HepG2 (cell line): ENCODE measurements around the gene MRPL54. TPM values are rescaled to one million over a fixed set of nuclear protein-coding genes. Genes with fewer than 3 reads are reported as not detected.

ENCODE experiments used
- ATF2 ChIP-seq: sonication (generic); formaldehyde crosslinking; IDR thresholded peaks from 2 replicates; pipeline ENCODE4 v1.4.0; 2020; ENCODE audit warnings: missing genetic modification reagents
- EHMT2 ChIP-seq: fragments of 200-600 bp; sonication (generic); IDR thresholded peaks from 2 replicates; pipeline ENCODE4 v1.7.0; 2017; ENCODE audit warnings: antibody characterized with exemption, low read depth, low read length, borderline replicate concordance
- IRX3 ChIP-seq: sonication (generic); formaldehyde crosslinking; IDR thresholded peaks from 2 replicates; pipeline ENCODE4 v1.8.1; 2023; ENCODE audit warnings: mild to moderate bottlenecking, low read depth, missing genetic modification reagents, borderline replicate concordance
- MEIS2 ChIP-seq: sonication (generic); formaldehyde crosslinking; IDR thresholded peaks from 2 replicates; pipeline ENCODE4 v1.9.0; 2021; ENCODE audit warnings: mild to moderate bottlenecking, missing genetic modification reagents
- MXD1 ChIP-seq: sonication (generic); formaldehyde crosslinking; IDR thresholded peaks from 2 replicates; pipeline ENCODE4 v1.4.0; 2020; ENCODE audit warnings: mild to moderate bottlenecking, missing genetic modification reagents
- MYC ChIP-seq: sonication (generic); formaldehyde crosslinking; IDR thresholded peaks from 2 replicates; pipeline ENCODE4 v1.9.0; 2021; ENCODE audit warnings: missing genetic modification reagents, borderline replicate concordance
- NR0B2 ChIP-seq: sonication (generic); formaldehyde crosslinking; IDR thresholded peaks from 2 replicates; pipeline ENCODE4 v1.4.0; 2020; ENCODE audit warnings: mild to moderate bottlenecking, missing genetic modification reagents
- PRDM10 ChIP-seq: sonication (generic); formaldehyde crosslinking; IDR thresholded peaks from 2 replicates; pipeline ENCODE4 v1.4.0; 2020; ENCODE audit warnings: low read depth, missing genetic modification reagents
- SOX5 ChIP-seq: IDR thresholded peaks from 2 replicates; pipeline ENCODE4 v1.6.1; 2016; ENCODE audit warnings: borderline replicate concordance
- SP1 ChIP-seq, 2 experiments: fragments of 450-650 bp in 1 of 2; sonication (generic) in 1 of 2; formaldehyde crosslinking in 1 of 2; IDR thresholded peaks; 2 replicates each; pipeline versions ENCODE4 v1.4.0 to v1.6.1; 2016 to 2020; ENCODE audit warnings: missing genetic modification reagents in 1 of 2
- TBP ChIP-seq: sonication (generic); formaldehyde crosslinking; IDR thresholded peaks from 2 replicates; pipeline ENCODE4 v1.5.0; 2020; ENCODE audit warnings: missing genetic modification reagents
- TRAFD1 ChIP-seq: sonication (generic); formaldehyde crosslinking; IDR thresholded peaks from 2 replicates; pipeline ENCODE4 v1.5.1; 2020; ENCODE audit warnings: missing genetic modification reagents, mild to moderate bottlenecking, borderline replicate concordance
- TSC22D2 ChIP-seq: sonication (generic); formaldehyde crosslinking; IDR thresholded peaks from 2 replicates; pipeline ENCODE4 v1.5.1; 2020; ENCODE audit warnings: missing genetic modification reagents, mild to moderate bottlenecking, borderline replicate concordance
- YY1 ChIP-seq: IDR thresholded peaks from 2 replicates; pipeline ENCODE4 v1.6.1; 2011; ENCODE audit warnings: low read length, low read depth, moderate library complexity, mild to moderate bottlenecking; ENCODE audit not compliant: insufficient read depth, insufficient replicate concordance
- ZNF280B ChIP-seq: sonication (generic); formaldehyde crosslinking; IDR thresholded peaks from 2 replicates; pipeline ENCODE4 v1.5.0; 2020; ENCODE audit warnings: missing genetic modification reagents, mild to moderate bottlenecking, borderline replicate concordance
- ZNF382 ChIP-seq: sonication (generic); formaldehyde crosslinking; IDR thresholded peaks from 2 replicates; pipeline ENCODE4 v1.5.0; 2020; ENCODE audit warnings: missing genetic modification reagents, mild to moderate bottlenecking, borderline replicate concordance
- ZNF605 ChIP-seq: sonication (generic); formaldehyde crosslinking; IDR thresholded peaks from 2 replicates; pipeline ENCODE4 v1.8.0; 2022; ENCODE audit warnings: mild to moderate bottlenecking, missing genetic modification reagents
- ZNF776 ChIP-seq: sonication (generic); formaldehyde crosslinking; IDR thresholded peaks from 2 replicates; pipeline ENCODE4 v1.4.0; 2020; ENCODE audit warnings: mild to moderate bottlenecking, missing genetic modification reagents
- polyA plus RNA-seq, 8 experiments: library from polyadenylated mRNA; depleted of rRNA in 3 of 8; stranded (reverse) in 7 of 8; unstranded in 1 of 8; fragments of >200 nt; fragmentation: Illumina TruSeq in 4 of 8; extraction: Trizol in 4 of 8; gene quantifications; 2 replicates each; pipeline versions ENCODE4 v1.2.1 to v1.2.3, GENCODE V29; 2011 to 2016; ENCODE audit warnings: low read depth in 4 of 8, missing spikeins in 1 of 8, mixed read lengths in 1 of 8; ENCODE audit not compliant: insufficient read depth in 1 of 8
- total RNA-seq, 5 experiments: library from RNA; depleted of rRNA; stranded (reverse); fragments of >200 nt; fragmentation: Illumina TruSeq; extraction: Trizol; gene quantifications; 2 replicates each; pipeline ENCODE4 v1.2.3, GENCODE V29; 2016; ENCODE audit warnings: low read depth in 1 of 5

MRPL54 gene
- total and polyA plus RNA-seq, 2 of the 13 experiments (the other 11 are each of a cell fraction or from before 2014, with no cell fraction given), result 36.8 to 66.9 TPM

- TF ChIP-seq EHMT2, result peak; percentile 63; the same call in 1 of the 2 replicates
- peak; percentile 85 for TF ChIP-seq MYC
- peak; percentile 23; the same call in 1 of the 2 replicates for TF ChIP-seq MEIS2 (CRISPR knock-in tag)
- peak; percentile 63; the same call in 1 of the 2 replicates for TF ChIP-seq ZNF605 (CRISPR knock-in tag)
- peak; percentile 69 for TF ChIP-seq PRDM10 (CRISPR knock-in tag)
- no peak for TF ChIP-seq ZNF776 (CRISPR knock-in tag)
- peak; percentile 71 for TF ChIP-seq YY1
- 0 out of 2 replicates have a peak, but pooled peaks have one; percentile 28 for TF ChIP-seq MXD1 (CRISPR knock-in tag)
- peak; percentile 39; the same call in 1 of the 2 replicates for TF ChIP-seq ZNF280B (CRISPR knock-in tag)
- no peak for TF ChIP-seq TRAFD1 (CRISPR knock-in tag)
- no peak for TF ChIP-seq ZNF382 (CRISPR knock-in tag)
- TF ChIP-seq TBP, result no peak
- TF ChIP-seq ATF2, result peak; percentile 77; the same call in 1 of the 2 replicates
- no peak for TF ChIP-seq TSC22D2 (CRISPR knock-in tag)
- no peak for TF ChIP-seq SP1 (IDR thresholded peaks at IDR 0.05)
- TF ChIP-seq SP1 (CRISPR knock-in tag; IDR thresholded peaks at IDR 0.05), result 0 out of 2 replicates have a peak, but pooled peaks have one; percentile 17
- TF ChIP-seq IRX3, result no peak
- peak; percentile 50; the same call in 1 of the 2 replicates for TF ChIP-seq NR0B2 (CRISPR knock-in tag)
- 0 out of 2 replicates have a peak, but pooled peaks have one; percentile 6 for TF ChIP-seq SOX5 (CRISPR knock-in tag)
Measured at GRCh38 chr19:3761382-3762129, 926 bp upstream of the MRPL54 start, which contains the start of gene APBA3 (continued).
